Fibroblast of skin of right biceps (primary cell): ENCODE data around the gene DDX21.
A peak's percentile ranks its signal among the peaks of the same experiment; 100 is the strongest.
"Not testable (repeated sequence)": the region's sequence is repeated elsewhere in the genome, so short reads cannot be mapped to it uniquely, and the experiment has no call there.

Source experiments
- DNase-seq: peaks from one replicate; pipeline ENCODE4 v3.0.0-alpha.2; 2013

Gene DDX21

DNA sequence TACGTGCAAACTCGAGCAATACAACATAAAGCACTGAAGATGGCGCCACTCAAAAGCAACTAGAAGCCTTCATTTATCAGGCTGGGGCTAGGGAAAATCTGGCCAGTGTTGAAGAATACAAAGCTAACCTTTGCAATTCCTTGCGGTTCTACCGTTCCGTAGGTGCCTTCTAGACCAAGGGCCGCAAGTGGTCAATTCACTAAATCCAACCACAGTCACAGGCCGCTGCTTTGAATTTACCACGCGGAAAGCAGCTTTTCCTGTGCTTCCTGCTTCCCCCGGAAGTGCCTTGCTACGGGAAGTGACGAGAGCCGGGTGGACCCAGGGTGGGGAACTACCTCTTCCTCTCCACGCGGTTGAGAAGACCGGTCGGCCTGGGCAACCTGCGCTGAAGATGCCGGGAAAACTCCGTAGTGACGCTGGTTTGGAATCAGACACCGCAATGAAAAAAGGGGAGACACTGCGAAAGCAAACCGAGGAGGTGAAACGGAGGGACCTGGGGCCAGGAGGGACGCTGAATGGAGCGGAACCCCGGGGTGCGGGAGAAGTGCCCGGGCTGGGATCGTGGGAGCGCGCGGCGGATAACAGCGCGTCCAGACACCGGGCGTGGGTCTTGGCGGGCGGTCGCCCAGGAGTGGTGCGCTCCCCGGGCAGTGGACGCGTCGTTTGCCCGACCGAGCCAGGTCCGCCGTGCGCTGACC, at the start of gene DDX21:
DDX21 (plus strand) TSS at position 339 of the 701 bp plus-strand sequence; CDS start at position 395, 56 bp downstream.
- peak; percentile 92 for DNase-seq

GRCh38 chr10:68924593-68924992, 31.4 kb upstream of the DDX21 start:
- no peak for DNase-seq

- DNase-seq = no peak
These were observed 30.5 kb upstream of the DDX21 start for GRCh38 chr10:68925489-68925888.

- DNase-seq = not testable (repeated sequence)
These were observed 26.8 kb upstream of the DDX21 start for GRCh38 chr10:68929157-68929556.

GRCh38 chr10:68929888-68930287, 26.1 kb upstream of the DDX21 start:
- not testable (repeated sequence) for DNase-seq

DNA sequence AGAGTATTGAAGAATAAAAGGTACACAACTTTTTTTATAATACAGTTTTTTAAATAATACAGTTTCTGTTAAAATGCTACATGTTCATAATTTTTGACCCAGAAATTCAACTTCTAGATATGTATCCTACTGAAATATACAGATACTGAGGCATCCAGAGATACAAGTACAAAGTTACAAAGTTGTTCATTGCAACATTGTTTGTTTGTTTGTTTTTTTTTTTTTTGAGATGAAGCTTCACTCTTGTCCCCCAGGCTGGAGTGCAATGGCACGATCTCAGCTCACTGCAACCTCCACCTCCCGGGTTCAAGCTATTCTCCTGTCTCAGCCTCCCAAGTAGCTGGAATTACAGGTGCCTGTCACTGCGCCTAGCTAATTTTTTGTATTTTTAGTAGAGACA, 23.1 kb upstream of the DDX21 start:
- DNase-seq = not testable (repeated sequence)

GRCh38 chr10:68934994-68935393, 21.0 kb upstream of the DDX21 start:
- no peak for DNase-seq

DNA sequence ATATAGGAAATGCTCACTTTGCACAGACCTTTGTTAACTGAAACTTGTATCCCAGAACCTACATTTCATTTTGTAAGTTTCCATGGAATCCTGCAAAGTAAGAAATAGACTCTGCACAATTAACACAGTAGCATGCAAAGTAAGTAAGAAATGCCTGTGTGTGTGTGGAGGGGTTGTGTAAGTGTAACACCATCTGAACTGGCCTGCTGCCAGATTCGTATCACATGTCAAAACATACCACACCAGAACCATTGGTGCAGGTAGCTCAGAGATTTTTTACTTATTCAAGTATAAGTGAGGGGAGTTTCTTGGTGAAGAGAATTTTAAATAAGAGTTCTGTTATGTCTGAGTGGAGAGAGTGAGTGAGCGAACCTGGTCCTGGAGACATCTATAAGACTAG, 17.9 kb upstream of the DDX21 start:
- peak; percentile 6 for DNase-seq

DNA sequence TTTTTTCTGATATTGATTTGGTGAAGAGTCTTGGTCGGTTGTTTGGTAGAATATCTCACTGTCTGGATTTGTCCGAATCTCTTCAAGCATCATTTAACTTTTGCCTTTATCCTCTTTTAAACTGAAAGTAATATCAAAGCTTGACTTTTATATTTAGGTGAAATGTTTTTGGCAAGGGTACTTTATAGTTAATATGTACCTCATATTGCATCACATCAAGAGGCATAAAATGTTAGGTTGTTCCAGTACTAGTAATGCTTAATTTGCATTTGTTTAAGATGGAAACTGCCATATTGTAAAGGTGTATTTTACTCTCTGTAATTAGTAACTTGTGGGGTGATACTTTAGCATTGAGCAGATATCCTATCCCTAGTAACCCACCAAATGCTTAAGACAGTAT, 17.1 kb upstream of the DDX21 start:
- no peak for DNase-seq

DNA sequence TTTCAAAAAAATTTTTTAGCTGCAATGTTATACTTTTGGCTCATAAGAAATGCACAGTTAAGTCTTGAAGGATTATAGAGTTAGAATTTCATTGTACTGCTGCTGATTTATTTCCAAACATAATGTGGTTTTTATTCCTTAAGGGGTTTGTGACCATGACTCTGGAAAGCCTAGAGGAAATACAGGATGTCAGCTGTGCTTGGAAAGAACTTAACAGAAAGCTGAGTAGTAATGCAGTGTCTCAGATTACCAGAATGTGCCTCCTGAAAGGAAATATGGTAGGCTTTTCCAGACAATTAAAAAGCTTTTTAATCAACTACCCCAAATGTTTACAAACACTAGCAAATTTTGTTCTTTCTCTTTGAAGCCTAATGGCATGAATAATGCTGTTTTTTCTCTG, 15.1 kb upstream of the DDX21 start:
- not testable (repeated sequence) for DNase-seq

DNA sequence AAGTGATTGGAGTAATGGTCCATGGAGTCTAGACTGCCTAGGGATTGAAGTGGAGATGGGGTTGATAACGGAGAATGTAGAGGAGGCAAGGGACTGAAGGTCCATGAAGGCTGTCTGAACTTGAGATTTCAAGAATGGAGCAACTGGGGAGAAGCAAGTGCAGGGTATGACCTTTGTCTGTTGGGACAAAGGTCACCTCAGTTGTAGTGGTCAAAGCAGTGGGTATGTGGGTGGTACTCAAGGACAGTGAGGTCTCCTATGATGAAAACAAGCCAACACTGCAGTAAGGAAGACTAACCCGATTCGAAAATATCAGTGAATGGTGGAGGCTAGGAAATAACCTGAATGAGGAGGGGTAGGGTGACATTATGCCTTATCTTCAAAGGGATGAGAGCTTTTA, 5.4 kb upstream of the DDX21 start:
- DNase-seq = no peak

GRCh38 chr10:68954904-68955303, 1.1 kb upstream of the DDX21 start:
- no peak for DNase-seq

GRCh38 chr10:68955355-68955831, 577 bp upstream of the DDX21 start:
- DNase-seq = no peak

DNA sequence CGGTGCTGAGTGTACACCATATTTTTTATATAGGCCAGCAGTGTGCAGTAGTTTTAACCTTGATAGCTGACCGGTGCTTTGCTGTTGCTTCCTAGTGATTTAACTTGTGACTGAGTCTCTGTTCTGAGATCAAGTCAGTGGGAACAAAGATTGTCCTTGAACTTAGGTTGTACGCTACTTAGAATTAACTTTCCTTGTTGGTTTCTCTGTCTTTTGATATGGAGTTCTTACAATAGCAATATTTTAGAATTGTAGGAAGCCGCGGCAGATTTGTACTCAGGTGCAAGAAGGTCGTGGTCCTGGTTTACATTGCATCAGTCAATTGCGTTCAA, 1.3 kb downstream of the DDX21 start:
- DNase-seq = no peak

DNA sequence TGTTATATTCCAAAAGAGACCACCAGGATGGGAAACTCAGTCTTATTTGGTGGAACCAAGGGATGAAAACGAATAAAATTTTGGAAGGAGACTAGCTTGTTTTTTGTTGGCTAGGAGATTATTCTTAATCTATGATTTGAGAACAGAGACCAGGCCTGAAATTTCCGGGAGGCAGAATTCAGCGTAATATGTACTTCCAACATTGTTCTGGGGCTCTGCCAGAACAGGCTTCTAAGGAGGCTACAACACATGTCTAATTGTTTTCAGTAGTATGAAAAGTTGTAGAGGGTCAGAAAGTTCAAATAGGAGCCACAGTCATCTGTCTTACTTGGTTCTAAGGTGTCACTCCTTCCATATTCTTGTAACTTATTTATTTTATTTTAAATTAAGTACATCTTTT, 1.7 kb downstream of the DDX21 start:
- peak; percentile 13 for DNase-seq

GRCh38 chr10:68959695-68960527, 3.9 kb downstream of the DDX21 start:
- DNase-seq = no peak

GRCh38 chr10:68963151-68963550, 7.2 kb downstream of the DDX21 start:
- no peak for DNase-seq

DNA sequence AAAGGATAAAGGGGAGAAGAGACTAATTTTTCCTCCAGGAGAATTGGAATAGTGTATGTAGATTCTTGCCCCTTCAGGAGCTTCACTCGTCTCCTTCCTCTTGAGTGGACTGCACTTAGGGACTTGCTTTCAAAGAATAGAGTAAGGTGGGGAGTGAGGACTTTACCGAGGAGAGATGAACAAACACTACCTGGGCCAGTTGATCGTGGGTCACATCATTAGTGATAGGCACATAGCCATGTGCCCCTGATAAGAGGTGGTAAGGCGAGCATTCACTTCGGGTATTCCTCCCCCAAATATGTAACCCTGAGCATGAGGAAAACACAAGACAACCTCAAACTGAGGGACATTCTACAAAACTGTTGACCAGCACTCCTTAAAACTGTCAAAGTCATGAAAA, 18.0 kb downstream of the DDX21 start:
- DNase-seq = no peak

GRCh38 chr10:68975936-68976473, 20.0 kb downstream of the DDX21 start:
- not testable (repeated sequence) for DNase-seq

DNA sequence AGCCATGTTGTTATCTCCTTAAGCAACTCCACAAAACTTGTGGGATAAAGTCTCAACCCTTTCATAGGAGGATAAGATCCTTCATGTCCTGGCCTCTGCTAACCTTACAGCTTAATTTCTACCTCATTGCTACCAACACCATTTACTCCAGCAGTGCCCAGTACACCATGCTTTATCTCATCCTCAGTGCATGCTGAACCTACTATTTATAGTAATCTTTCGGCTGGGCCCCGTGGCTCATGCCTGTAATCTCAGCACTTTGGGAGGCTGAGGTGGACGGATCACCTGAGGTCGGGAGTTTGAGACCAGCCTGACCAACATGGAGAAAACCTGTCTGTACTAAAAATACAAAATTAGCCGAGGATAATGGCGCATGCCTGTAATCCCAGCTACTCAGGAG, 23.8 kb downstream of the DDX21 start:
- DNase-seq = not testable (repeated sequence)

GRCh38 chr10:68981074-68981473, 25.1 kb downstream of the DDX21 start:
- DNase-seq = no peak

DNA sequence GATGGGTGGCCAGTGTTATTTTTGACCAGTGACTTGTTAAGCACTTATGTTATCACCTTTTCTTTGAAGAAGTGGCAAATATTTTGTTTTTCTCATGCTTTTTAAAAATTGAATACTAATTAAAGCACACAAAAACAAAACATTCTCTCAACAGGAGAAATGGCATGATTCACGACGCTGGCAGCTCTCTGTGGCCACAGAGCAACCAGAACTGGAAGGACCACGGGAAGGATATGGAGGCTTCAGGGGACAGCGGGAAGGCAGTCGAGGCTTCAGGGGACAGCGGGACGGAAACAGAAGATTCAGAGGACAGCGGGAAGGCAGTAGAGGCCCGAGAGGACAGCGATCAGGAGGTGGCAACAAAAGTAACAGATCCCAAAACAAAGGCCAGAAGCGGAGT, 26.4 kb downstream of the DDX21 start:
- DNase-seq = no peak

- no peak for DNase-seq
These were observed 31.6 kb downstream of the DDX21 start for GRCh38 chr10:68987611-68988010.
